GM18868 (cell line): ENCODE data around the gene NISCH.
A peak's percentile ranks its signal among the peaks of the same experiment; 100 is the strongest.

Source experiments
- ATAC-seq: cut with Tn5 transposase; IDR thresholded peaks from one replicate; pipeline ENCODE4 v1.9.1; 2021; ENCODE audit warnings: mild to moderate bottlenecking, moderate library complexity; ENCODE audit not compliant: unreplicated experiment

The NISCH gene

DNA sequence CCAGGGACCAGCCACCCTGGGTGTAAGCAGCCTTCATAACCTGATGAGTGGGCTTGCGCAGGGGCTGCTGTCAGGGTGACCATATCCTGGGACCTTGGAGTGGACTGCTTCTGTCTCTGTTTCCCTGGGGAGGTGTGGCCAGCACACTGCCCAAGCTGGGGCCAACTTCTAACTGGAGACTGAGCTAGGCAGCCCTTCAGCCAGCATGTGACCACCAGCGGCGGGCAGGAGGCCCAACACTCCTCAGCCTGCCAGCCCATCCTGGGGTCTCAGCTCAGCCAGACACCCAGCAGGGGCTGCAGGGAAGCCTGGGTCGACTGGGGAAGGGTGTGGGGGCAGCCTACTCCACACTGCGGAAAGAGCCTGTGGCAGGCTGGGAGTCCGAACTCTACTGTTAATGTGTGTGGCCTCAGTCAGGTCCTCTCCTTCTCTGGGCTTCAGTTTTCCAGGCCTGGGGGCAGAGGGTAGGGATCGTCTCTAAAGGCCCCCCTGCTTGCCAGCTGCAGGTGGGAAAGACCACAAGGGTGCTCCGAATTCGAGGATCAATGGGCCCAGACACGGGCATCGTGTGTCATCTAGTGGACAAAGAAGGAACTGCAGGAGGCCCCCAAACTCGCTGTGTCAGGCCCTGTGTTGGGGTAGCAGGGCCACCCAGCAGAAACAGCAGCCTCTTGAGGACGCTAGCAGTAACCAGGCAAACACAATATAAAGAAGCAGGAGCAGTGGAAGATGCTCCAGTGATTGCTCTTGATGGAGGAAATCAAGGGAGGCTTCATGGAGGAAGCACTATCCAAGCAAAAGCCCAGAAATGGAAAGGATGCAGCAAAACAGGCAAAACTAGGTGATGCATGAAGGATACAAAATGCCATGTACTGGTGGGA is 8.5 kb upstream of the NISCH start:
- peak; percentile 62 for ATAC-seq

DNA sequence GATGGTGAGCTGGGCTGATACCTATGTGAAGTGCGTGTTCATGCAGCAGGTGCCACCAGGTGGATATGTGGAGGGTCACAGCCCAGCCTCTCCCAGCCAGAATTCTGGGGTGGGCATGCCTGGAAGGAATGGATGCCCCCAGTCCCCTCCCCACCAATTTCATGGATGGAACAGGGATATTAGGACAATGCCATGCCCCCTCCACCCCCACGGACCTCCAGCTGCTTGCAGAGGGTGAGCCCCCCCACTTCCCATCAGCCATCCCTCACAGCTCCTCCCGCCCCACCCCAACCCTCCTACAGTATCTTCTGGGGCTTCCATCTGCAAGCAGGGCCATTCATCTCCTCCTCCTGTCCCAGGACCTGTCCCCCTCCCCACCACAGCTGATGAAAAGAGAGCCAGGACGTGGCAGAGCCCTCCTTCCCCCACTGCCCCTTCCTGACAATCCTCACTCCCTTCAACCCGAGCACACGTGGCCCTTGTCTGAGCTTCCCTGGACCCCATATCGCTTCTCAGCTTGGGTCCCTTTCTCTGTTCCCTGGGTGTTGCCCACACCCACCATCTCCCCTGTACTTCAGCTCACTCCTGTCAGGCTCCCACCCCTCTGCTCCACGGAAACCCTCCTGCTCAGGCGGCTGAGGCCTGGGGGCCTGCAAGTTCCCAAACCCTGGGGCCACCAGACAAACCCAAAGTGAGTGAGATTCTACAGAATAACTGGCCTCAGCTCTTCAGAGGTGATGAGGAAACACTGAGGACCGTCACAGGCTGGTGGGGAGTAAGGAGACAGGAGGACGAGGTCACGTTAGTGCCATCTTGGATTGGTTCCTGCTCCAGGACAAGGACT is 7.7 kb upstream of the NISCH start:
- ATAC-seq = no peak

GRCh38 chr3:52450489-52451236 is 4.7 kb upstream of the NISCH start:
- ATAC-seq = no peak

GRCh38 chr3:52451237-52452083 is 3.9 kb upstream of the NISCH start:
- ATAC-seq = no peak

DNA sequence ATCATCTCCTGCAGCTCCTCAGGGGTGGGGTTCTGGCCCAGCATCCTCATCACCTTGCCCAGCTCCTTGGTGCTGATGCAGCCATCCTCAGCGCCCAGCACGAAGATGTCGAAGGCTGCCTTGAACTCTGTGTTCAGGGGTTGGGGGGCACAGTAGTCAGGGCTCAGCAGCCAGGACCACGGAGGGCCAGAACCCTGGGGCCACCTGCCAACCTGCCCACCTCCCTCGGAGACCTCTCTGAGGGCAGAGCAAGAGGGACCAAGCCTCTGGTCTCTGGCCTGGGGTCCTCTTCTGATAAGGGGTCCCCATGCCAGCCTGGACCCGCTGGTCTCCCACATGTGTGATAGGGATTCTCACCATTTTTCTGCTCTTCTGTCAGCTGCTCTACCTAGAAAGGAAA is 3.3 kb upstream of the NISCH start:
- no peak for ATAC-seq

DNA sequence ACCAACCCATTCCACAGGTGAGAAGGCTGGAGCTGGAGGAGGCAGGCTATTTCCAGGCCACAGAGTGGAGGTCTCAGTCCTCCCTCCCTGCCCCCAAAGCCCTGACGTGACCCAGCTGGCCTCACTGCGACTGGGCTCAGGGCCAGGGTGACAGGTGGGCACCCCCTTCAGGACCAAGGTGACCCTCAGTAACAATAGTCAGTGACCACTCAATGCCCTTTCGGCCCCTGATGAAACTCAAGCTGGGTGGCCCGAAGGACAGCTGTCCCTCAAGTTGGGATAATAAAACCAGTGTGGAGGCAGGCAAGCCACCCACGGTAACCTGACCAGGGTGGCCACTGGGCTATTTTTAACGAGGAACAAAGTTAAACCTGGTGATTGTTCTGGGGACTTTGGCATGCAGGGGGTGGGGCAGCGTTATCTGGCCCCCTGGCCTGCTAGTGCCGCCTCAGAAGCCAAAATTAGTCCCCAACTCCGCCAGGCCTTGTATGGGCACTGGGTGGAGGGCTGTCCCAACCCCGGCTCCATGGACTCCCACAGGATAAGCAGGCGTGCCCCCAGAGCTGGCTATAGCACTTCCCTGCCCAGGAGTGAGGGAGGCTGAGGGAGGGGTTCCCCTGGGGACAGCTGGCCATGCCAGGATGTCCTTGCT is 2.7 kb upstream of the NISCH start:
- ATAC-seq = no peak

DNA sequence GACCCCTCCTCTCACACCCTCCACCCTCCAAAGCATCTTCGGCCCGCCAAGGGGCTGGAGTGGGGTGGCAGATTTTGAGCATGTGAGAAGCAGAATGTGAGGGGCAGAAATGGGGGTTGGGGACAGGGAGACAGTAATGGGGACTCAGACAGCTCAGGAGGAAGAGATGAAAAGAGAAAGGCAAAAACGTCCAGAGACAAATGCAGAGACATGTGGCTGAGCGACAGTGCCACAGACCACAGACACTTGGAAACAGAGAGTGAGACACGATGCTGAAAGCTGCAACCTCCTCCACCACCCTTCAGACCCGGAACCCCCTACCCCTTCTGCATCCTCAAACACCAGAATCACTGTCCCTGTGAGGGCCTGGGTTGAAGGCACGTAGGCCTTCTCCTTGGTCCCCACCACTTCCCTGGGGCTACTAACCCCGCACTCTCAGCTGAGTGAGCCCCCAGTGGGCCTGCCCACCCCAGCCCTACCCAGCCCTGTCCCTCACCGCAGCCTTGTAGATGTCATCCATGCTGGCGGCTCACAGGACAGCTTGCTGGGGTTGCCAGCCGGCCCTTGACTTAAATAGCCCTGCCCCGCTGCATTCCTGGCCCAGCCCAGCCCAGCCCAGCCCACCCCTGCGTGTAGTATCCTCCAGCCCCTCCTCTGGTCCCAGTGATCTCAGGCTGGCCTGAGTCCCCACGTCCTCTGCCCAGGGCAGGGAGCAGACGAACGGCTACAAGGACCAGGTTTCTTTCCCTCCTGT is 1.7 kb upstream of the NISCH start, which contains the start of gene TNNC1:
TSS of gene TNNC1 (minus strand) at position 546 of the 754 bp plus-strand sequence. CDS start at position 520, 26 bp downstream.
- ATAC-seq = no peak

GRCh38 chr3:52454250-52454937 is 1.0 kb upstream of the NISCH start:
- no peak for ATAC-seq

- no peak for ATAC-seq
Measured at GRCh38 chr3:52454938-52455282, 494 bp upstream of the NISCH start.

DNA sequence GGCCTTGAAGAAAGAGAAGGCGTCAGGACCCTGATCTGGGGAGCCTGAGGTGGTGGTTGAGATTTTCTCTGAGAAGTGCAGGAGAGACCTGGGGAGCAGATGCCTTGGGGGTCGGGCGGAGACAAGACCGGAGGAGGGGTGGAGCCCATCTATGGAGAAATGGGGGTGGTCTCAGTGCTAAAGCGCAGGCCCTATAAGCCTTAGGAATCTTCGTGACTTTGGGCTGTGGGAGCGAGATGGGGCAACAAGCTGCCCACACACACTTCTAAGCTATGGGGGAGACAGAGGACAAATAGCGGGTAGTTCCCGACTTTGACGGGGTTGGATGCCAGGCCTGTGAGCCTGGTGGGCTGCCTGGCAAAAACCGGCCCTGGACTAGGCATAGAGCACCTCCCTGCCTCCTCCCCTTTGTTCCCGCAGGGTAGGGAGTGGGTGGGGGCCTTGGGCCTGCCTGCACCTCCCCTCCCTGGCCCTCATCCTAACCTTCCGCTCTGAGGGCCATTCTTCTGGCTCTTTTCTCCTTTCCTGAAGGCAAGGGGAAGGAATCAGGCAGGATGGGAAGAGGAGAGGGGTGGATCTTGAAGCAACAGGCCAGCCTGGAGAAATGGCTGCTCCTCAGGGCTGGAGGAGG is 880 bp downstream of the NISCH start:
- ATAC-seq = no peak

GRCh38 chr3:52456800-52457183 is 1.4 kb downstream of the NISCH start:
- ATAC-seq = no peak

DNA sequence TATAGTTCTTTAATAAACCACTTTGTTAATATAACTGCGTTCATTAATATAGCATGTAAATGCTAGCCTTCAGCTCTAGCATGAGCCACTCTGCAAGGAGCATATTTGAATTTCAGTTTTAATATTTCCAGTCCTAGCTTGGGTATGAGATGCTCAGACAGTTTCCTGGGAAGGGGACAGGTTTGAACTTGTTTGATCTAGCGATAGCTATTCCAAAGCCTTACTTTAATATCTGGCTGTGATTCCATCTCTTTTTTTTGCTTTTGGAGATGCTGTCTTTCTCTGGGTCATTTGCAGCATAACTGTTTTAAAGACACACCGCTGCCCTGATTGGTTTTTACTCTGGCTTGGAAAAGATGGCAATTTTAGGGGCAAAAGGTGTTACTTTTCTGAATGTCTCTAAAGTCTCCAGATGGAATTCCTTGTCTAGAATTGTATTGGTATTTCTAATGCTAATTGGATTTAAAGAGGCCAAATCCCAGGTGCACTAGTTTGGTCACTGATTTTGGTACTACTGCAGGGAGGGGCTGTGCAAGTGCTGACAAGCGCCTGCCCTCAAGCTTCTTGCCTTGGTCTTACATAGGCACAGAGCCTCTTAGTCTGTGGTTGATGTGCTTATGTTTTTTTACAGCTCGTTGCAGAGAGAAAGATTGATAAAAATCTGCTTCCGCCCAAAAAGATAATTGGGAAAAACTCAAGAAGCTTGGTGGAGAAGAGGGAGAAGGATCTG is 2.8 kb downstream of the NISCH start:
- no peak for ATAC-seq

- ATAC-seq = no peak
Measured at GRCh38 chr3:52458770-52459545, 3.6 kb downstream of the NISCH start.

GRCh38 chr3:52461874-52462273 is 6.5 kb downstream of the NISCH start:
- ATAC-seq = no peak

GRCh38 chr3:52463416-52463815 is 8.0 kb downstream of the NISCH start:
- no peak for ATAC-seq

DNA sequence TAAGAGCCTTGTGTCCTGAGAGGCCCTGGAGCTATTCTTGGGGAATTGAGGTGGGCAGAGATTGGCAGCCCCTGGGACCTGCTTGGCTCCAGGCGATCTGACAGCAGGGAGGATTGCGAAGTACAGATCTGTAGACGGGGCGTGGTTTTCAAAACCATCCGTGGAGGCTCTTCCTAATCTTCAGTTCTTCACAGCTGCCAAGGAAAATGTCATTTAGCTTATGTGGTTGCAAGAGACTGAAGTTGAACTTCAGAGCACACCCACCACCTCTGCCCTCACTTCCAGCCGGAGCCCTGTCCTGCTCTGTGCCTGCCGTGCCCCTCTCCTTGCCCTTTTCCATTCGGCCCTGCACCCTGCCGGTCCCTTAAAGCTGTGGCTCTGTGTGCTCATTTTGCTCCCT is 12.9 kb downstream of the NISCH start:
- no peak for ATAC-seq

- no peak for ATAC-seq
Measured at GRCh38 chr3:52469001-52469400, 13.6 kb downstream of the NISCH start.
